NCI-H2081 (cell line): ENCODE results near the gene ACP7.
"Not testable (repeated sequence)": the region's sequence is repeated elsewhere in the genome, so short reads cannot be mapped to it uniquely, and the experiment has no call there.

ENCODE experiments used
- DNase-seq, 2 experiments: peaks; one replicate each; lab custom pipeline; 2025; lab: John Stamatoyannopoulos, UW

ACP7 gene

DNA sequence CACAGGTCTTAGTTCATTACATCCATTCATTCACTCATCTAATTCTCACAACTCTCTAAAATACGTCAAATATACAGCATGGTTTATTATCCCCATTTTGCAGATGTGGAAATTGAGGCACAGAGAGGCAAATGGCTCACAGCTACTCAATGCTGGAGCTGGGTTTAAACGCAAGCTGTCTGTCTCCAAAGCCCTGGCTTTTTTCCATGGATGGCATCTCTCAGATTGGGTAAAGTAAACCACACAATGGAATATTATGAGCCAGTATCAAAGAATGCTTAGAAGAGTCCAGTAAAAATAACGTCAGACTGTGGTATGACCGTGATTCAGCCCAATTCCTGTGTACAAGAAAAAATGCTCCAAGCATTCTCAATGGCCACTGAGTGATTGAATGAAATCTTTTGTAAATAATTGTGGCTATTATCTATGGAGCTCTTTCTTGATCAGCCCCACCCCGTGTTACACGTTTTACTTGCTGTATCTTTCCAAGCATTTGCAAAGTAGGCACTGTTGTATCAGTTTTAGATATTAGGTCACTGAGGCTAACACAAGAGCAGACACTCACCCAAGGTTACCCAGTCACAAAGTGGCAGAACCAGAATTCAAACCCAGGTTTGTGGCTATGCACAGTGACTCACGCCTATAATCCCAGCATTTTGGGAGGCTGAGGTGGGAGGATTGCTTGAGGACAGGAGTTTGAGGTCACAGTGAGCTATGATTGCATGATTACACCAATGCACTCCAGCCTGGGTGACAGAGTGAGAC is 5.5 kb upstream of the ACP7 start:
- DNase-seq = no peak

- no peak for DNase-seq
These were observed 3.7 kb upstream of the ACP7 start for GRCh38 chr19:39080431-39080830.

- DNase-seq = no peak
These were observed 2.0 kb upstream of the ACP7 start for GRCh38 chr19:39082167-39082566.

DNA sequence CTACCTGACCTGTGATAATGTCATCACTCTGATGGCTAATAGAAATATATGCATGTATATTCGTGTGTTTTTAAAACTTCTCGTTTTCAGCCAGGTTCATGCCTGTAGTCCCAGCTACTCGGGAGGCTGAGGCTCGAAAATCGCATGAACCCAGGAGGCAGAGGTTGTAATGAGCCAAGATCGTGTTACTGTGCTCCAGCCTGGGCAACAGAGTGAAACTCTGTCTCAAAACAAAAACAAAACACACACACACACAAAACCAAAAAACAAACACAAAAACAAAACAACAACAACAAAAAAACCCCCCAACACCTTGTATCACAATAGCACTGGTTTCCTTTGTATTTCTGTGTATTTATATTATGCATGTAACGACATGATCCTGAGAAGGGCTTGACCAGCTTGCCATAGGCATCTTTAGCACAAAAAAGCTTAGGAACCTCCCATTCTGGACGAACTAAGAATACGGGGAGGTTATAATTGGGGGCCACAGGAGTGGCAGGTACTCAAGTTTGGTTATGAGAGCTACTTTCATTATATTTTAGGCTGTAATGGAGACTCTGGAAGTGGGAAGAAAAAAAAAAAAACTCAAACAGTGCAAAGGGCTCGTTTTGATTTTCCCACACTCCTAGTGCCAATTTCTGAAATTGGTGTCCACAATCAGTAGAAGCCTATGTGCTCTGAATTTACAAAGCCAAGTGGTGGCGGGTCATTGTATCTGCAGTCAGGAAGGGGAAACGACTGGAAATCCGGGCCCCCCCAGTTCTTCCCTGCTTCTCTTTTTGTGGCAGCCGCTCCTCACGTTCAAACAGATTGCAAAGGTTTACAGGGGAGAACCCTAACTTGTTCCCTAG is 1.2 kb upstream of the ACP7 start:
- DNase-seq = no peak

- DNase-seq = no peak
These were observed 577 bp upstream of the ACP7 start for GRCh38 chr19:39083599-39083982.

DNA sequence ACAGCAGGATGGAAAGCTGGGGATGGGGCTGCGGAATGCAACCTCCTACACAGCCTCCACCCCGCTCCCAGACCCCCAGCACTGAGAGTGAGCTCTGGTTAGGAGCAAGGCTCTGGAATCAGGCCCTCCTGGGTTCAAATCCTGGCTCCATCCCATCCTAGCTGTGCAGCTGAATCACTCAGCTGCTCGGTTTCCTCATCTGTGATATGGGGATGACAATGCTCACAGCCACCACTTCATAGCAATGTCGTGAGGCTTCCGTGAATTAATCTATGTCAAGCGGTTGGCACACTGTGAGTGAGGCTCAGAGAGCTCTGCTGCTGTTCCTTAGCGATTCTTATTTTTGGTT is 538 bp downstream of the ACP7 start:
- DNase-seq = no peak

DNA sequence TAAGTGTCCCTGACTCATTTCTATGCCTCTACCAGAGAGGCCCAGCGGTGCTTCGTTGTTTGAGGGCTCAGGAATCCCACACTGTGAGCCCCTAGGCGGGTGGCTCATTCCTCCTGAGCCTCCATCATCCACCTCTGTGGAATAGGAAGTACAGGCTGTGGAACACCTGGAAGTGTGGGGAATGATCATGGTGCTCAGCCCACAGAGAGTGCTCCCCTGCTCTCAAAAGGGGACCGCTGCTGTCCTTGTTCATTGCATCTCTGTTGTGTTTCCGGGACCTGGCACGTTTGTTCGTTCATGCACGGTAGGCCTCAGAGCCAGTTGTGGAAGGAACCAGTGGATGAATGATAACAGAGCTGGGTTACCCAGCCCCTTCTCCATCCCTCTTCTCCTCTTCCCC is 1.2 kb downstream of the ACP7 start:
- no peak for DNase-seq

GRCh38 chr19:39086386-39086785 is 2.2 kb downstream of the ACP7 start:
- no peak for DNase-seq

GRCh38 chr19:39087907-39088686 is 3.9 kb downstream of the ACP7 start:
- no peak for DNase-seq

DNA sequence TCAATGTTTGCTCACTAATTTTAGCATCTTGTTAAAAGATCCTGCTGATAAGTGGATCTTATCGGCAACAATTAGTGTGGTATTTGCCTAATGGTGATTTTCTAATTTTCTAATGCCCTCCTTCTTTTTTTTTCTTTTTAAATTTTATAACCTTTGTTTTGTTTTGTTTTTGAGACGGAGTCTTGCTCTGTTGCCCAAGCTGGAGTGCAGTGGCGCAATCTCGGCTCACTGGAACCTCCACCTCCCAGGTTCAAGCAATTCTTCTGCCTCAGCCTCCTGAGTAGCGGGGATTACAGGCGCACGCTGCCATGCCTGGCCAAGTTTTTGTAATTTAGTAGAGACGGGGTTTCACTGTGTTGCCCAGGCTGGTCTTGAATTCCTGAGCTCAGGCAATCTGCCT is 5.8 kb downstream of the ACP7 start:
- DNase-seq = not testable (repeated sequence)

- no peak for DNase-seq
These were observed 6.7 kb downstream of the ACP7 start for GRCh38 chr19:39090881-39091280.

DNA sequence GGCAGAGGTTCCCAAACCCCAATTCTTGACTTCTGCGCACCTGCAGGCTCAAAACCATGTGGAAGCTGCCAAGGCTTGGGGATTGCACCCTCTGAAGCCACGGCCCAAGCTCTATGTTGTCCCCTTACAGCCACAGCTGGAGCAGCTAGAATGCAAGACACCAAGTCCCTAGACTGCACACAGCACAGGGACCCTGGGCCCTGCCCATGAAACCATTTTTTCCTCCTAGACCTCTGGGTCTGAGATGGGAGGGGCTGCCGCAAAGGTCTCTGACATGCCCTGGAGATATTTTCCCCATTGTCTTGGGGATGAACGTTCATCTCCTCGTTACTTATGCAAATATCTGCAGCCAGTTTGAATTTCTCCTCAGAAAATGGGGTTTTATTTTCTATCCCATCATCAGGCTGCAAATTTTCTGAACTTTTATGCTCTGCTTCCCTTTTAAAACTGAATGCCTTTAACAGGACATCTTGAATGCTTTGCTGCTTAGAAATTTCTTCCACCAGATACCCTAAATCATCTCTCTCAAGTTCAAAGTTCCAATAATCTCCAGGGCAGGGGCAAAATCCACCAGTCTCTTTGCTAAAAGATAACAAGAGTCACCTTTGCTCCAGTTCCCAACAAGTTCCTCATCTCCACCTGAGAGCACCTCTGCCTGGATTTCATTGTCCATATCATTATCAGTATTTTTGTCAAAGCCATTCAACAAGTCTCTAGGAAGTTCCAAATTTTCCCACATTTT is 11.8 kb downstream of the ACP7 start:
- DNase-seq = not testable (repeated sequence)

DNA sequence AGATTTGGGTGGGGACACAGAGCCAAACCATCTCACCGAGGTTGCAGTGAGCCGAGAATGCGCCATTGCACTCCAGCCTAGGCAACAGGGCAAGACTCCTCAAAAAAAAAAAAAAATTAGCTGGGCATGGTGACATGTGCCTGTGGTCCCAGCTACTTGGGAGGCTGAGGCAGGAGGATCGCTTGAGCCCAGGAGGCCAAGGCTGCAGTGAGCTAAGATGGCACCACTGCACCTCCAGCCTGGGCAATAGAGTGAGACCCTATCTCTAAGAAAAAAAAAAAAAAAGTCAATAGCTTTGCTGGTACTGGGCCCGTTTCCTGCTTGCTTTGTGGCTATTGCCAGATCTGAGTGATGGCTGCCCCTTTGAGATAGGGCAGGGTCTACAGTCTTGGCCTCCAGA is 13.1 kb downstream of the ACP7 start:
- no peak for DNase-seq

DNA sequence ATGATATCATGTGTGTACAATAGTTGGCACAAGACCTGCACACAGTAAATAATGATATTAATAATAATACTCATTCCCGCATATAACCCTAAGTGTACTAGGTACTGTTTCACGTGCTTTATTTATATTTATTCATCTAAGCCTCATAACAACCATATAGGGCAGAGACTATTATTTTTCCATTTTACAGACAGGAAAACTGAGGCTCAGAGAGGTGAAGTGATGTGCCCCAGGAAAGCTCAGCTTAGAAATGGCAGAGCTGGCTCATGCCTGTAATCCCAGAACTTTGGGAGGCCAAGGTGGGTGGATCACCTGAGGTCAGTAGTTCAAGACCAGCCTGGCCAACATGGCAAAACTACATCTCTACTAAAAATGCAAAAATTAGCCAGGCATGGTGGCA is 13.6 kb downstream of the ACP7 start:
- no peak for DNase-seq

GRCh38 chr19:39098365-39099269 is 14.4 kb downstream of the ACP7 start:
- no peak for DNase-seq

DNA sequence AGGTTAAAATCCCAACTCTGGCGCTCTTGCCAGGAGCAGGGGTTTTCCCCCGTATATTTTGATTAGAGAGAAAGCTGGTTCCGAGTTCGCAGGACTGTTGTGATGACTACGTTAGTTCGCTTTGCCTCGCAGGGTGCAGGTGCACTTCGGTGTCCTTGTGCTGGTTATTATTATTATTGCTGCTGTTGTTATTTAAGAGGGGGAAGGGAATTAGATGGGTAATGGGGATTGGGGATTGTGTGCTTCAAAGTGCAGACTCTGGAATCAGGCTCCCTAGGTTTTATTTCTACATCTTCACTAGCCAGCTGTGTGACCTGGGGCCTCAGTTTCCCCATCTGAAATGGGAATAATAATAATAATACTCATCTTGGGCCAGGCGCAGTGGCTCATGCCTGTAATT is 15.2 kb downstream of the ACP7 start:
- no peak for DNase-seq

- DNase-seq = no peak
These were observed 16.5 kb downstream of the ACP7 start for GRCh38 chr19:39100500-39101166.

DNA sequence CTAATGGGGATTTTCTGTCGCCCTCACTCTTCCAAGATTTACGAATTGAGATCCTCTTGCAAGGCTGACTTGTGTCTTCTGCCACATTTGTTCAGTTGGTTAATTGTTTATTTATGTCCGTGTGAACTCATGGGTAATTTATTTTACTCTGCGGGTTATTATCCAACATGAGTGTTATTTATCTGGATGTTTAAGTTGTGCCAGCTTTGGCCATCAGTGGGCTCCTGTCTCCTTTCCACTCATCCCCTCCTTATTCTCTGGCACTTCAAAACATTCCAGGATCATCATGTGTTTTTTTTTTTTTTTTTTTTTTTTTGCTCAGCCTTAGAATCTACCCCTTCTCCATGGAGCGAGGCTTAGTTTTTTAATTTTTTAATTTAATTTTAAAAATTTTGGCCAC is 19.0 kb downstream of the ACP7 start:
- no peak for DNase-seq

GRCh38 chr19:39104186-39104596 is 20.0 kb downstream of the ACP7 start:
- no peak for DNase-seq

GRCh38 chr19:39106194-39106593 is 22.0 kb downstream of the ACP7 start:
- DNase-seq = no peak
